ENCODE measurements around the gene RASSF8.

The RASSF8 gene

GRCh38 chr12:26101763-26102162, 143.3 kb downstream of the RASSF8 start (continued):
- TF ChIP-seq, protein P1, sequence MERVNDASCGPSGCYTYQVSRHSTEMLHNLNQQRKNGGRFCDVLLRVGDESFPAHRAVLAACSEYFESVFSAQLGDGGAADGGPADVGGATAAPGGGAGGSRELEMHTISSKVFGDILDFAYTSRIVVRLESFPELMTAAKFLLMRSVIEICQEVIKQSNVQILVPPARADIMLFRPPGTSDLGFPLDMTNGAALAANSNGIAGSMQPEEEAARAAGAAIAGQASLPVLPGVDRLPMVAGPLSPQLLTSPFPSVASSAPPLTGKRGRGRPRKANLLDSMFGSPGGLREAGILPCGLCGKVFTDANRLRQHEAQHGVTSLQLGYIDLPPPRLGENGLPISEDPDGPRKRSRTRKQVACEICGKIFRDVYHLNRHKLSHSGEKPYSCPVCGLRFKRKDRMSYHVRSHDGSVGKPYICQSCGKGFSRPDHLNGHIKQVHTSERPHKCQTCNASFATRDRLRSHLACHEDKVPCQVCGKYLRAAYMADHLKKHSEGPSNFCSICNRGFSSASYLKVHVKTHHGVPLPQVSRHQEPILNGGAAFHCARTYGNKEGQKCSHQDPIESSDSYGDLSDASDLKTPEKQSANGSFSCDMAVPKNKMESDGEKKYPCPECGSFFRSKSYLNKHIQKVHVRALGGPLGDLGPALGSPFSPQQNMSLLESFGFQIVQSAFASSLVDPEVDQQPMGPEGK (CRISPR knock-in tag; IDR thresholded peaks at IDR 0.05; ENCODE audit: borderline replicate concordance) = no peak
- no peak for TF ChIP-seq ESRRG (CRISPR knock-in tag; IDR thresholded peaks at IDR 0.05)

- TF ChIP-seq CREB5 (CRISPR knock-in tag; IDR thresholded peaks at IDR 0.05; ENCODE audit: low read depth) (no peak), ZC3H10 (CRISPR knock-in tag; IDR thresholded peaks at IDR 0.05) (no peak), ZNF565 (CRISPR knock-in tag; conservative IDR thresholded peaks at IDR 0.05; ENCODE audit: low read depth) (no peak), ZNF70 (CRISPR knock-in tag; IDR thresholded peaks at IDR 0.05) (no peak), ZFP3 (CRISPR knock-in tag; IDR thresholded peaks at IDR 0.05) (no peak), OSR1 (CRISPR knock-in tag; IDR thresholded peaks at IDR 0.05) (no peak), RARB (CRISPR knock-in tag; IDR thresholded peaks at IDR 0.05) (no peak), PPARA (CRISPR knock-in tag; IDR thresholded peaks at IDR 0.05; ENCODE audit: borderline replicate concordance) (no peak), BACH2 (CRISPR knock-in tag; IDR thresholded peaks at IDR 0.05; ENCODE audit: borderline replicate concordance) (no peak), GLIS3 (CRISPR knock-in tag; IDR thresholded peaks at IDR 0.05) (no peak), ISL1 (CRISPR knock-in tag; IDR thresholded peaks at IDR 0.05) (no peak), ZNF8 (CRISPR knock-in tag; IDR thresholded peaks at IDR 0.05) (no peak)
- TF ChIP-seq, protein P2, sequence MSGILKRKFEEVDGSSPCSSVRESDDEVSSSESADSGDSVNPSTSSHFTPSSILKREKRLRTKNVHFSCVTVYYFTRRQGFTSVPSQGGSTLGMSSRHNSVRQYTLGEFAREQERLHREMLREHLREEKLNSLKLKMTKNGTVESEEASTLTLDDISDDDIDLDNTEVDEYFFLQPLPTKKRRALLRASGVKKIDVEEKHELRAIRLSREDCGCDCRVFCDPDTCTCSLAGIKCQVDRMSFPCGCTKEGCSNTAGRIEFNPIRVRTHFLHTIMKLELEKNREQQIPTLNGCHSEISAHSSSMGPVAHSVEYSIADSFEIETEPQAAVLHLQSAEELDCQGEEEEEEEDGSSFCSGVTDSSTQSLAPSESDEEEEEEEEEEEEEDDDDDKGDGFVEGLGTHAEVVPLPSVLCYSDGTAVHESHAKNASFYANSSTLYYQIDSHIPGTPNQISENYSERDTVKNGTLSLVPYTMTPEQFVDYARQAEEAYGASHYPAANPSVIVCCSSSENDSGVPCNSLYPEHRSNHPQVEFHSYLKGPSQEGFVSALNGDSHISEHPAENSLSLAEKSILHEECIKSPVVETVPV (CRISPR knock-in tag; IDR thresholded peaks at IDR 0.05) = no peak
- ATAC-seq = no peak
These were observed 144.5 kb downstream of the RASSF8 start for GRCh38 chr12:26102953-26103352.

GRCh38 chr12:26106347-26106746, 147.9 kb downstream of the RASSF8 start:
- TF ChIP-seq, protein P1 (CRISPR knock-in tag; IDR thresholded peaks at IDR 0.05; ENCODE audit: borderline replicate concordance) = no peak
- TF ChIP-seq TOX (CRISPR knock-in tag; IDR thresholded peaks at IDR 0.05; ENCODE audit: borderline replicate concordance) = no peak
- TF ChIP-seq ISL1 (CRISPR knock-in tag; IDR thresholded peaks at IDR 0.05) = no peak
- TF ChIP-seq, protein P2 (CRISPR knock-in tag; IDR thresholded peaks at IDR 0.05) = no peak
- no peak for TF ChIP-seq ZFP3 (CRISPR knock-in tag; IDR thresholded peaks at IDR 0.05)
- TF ChIP-seq CSDC2 (CRISPR knock-in tag; IDR thresholded peaks at IDR 0.05) = no peak
- TF ChIP-seq ESRRG (CRISPR knock-in tag; IDR thresholded peaks at IDR 0.05) = no peak
- no peak for TF ChIP-seq ZFP30 (CRISPR knock-in tag; IDR thresholded peaks at IDR 0.05)
- TF ChIP-seq PPARA (CRISPR knock-in tag; IDR thresholded peaks at IDR 0.05; ENCODE audit: borderline replicate concordance) = no peak
- TF ChIP-seq ZNF70 (CRISPR knock-in tag; IDR thresholded peaks at IDR 0.05) = no peak
- no peak for TF ChIP-seq ZC3H10 (CRISPR knock-in tag; IDR thresholded peaks at IDR 0.05)
- ATAC-seq = no peak

DNA sequence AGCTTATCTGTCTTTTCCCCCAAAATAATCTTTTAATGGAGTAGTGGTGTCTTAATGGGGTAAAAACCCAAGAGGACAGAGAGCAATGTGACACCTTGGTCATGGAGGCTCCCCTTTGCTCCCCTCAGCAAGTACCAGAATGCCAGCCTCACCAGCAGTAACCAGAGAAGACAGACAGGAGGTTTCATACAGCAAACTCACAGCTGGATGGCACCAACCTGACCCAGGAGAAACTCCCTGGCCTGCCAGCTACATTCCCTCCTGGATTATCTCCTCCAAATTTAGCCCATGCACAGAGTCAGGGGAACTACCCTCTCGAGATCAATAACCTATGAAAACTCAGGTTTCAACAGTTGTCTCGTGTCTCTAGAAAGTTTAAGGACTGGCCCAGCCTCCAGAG, 150.4 kb downstream of the RASSF8 start:
- no peak for TF ChIP-seq ZNF8 (CRISPR knock-in tag; IDR thresholded peaks at IDR 0.05)
- TF ChIP-seq PPARA (CRISPR knock-in tag; IDR thresholded peaks at IDR 0.05; ENCODE audit: borderline replicate concordance) = no peak
- TF ChIP-seq ZC3H10 (CRISPR knock-in tag; IDR thresholded peaks at IDR 0.05) = no peak
- TF ChIP-seq, protein P1 (CRISPR knock-in tag; IDR thresholded peaks at IDR 0.05; ENCODE audit: borderline replicate concordance) = no peak
- no peak for TF ChIP-seq ESRRG (CRISPR knock-in tag; IDR thresholded peaks at IDR 0.05)
- no peak for TF ChIP-seq ZNF70 (CRISPR knock-in tag; IDR thresholded peaks at IDR 0.05)
- no peak for TF ChIP-seq CREB5 (CRISPR knock-in tag; IDR thresholded peaks at IDR 0.05; ENCODE audit: low read depth)
- no peak for ATAC-seq

All from SK-N-SH treated with all-trans-retinoic acid at 6 μM for 48 hours (cell line).